Neural cell (in vitro differentiated cells): Measurements from ENCODE around the gene PPP1R9B.

Source experiments
- POLR2AphosphoS5 ChIP-seq: IDR thresholded peaks from 2 replicates; pipeline ENCODE4 v1.6.1; 2012
- SMC3 ChIP-seq: fragments of 450-650 bp; conservative IDR thresholded peaks from 2 replicates; pipeline ENCODE4 v1.6.1; 2014; ENCODE audit warnings: antibody characterized with exemption, mild to moderate bottlenecking, moderate library complexity; ENCODE audit not compliant: poor library complexity
- TF ChIP-seq, protein P1 (sequence below): fragments of 450-650 bp; IDR thresholded peaks from 2 replicates; pipeline ENCODE4 v1.5.1; 2014; ENCODE audit warnings: antibody characterized with exemption, mild to moderate bottlenecking, moderate library complexity; ENCODE audit not compliant: poor library complexity, severe bottlenecking

DNA sequence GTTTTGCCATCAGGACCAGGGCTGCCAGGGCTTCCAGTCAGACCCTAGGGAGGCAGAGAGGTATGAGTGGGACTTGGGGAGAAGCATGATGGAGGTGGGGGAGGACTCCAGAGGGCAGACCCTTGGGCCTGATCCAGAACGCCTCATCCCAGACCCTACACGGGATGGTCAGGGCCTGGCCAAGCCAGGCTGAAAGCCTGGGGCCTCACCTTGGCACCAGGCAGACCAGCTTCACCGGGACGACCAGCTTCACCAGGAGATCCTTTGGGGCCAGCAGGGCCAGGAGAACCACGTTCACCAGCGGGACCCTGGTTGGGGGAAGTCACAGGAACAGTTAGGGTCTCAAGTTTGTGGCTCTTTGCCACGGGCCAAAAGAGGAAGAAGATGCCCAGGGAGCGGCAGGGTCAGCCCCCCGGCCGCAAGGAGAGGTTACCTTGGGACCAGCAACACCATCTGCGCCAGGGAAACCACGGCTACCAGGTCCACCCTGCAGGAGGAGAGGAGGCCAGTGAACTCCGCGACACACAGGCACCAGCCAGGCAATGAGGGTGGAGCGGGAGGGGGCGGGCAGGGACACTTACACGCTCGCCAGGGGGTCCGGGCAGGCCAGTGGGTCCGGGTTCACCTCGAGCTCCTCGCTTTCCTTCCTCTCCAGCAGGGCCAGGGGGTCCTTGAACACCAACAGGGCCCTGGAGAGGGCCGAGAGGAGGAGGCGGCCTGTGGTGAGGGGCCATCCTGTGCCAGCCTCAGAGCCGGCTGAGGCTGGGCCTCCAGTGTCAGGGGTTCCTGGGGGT is 43.9 kb upstream of the PPP1R9B start:
- TF ChIP-seq POLR2AphosphoS5: no peak
- TF ChIP-seq, protein P1, sequence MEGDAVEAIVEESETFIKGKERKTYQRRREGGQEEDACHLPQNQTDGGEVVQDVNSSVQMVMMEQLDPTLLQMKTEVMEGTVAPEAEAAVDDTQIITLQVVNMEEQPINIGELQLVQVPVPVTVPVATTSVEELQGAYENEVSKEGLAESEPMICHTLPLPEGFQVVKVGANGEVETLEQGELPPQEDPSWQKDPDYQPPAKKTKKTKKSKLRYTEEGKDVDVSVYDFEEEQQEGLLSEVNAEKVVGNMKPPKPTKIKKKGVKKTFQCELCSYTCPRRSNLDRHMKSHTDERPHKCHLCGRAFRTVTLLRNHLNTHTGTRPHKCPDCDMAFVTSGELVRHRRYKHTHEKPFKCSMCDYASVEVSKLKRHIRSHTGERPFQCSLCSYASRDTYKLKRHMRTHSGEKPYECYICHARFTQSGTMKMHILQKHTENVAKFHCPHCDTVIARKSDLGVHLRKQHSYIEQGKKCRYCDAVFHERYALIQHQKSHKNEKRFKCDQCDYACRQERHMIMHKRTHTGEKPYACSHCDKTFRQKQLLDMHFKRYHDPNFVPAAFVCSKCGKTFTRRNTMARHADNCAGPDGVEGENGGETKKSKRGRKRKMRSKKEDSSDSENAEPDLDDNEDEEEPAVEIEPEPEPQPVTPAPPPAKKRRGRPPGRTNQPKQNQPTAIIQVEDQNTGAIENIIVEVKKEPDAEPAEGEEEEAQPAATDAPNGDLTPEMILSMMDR: no peak
- TF ChIP-seq SMC3: no peak
